Calu3 (cell line): ENCODE results near the gene DEDD2. TPM values are rescaled to one million over a fixed set of nuclear protein-coding genes. Genes with fewer than 3 reads are reported as not detected.

Experiments
- BruUV-seq: library from RNA; stranded (reverse); fragments of 400-500 nt; replicated peaks from 2 replicates; lab custom pipeline; 2021; lab: Mats Ljungman, UMichigan
- CTCF ChIA-PET: fragments of 300-600 bp; sonication (Branson Sonifier 250); formaldehyde crosslinking; loops from one replicate; lab custom pipeline; 2022; ENCODE audit warnings: antibody characterized with exemption; lab: Charles Lee
- DNase-seq: peaks from one replicate; pipeline ENCODE4 v3.0.0; 2022
- H3K27ac Mint-ChIP-seq: one replicate; pipeline ENCODE4 v1.8.0; 2022; ENCODE audit warnings: mixed read lengths; ENCODE audit not compliant: unreplicated experiment
- H3K27me3 Mint-ChIP-seq: one replicate; pipeline ENCODE4 v1.8.0; 2022; ENCODE audit warnings: mixed read lengths; ENCODE audit not compliant: unreplicated experiment
- H3K36me3 Mint-ChIP-seq: one replicate; pipeline ENCODE4 v1.8.0; 2022; ENCODE audit warnings: mild to moderate bottlenecking, moderate library complexity, mixed read lengths; ENCODE audit not compliant: insufficient read depth, unreplicated experiment
- H3K4me1 Mint-ChIP-seq: one replicate; pipeline ENCODE4 v1.8.0; 2022; ENCODE audit warnings: mild to moderate bottlenecking, low read depth, mixed read lengths; ENCODE audit not compliant: unreplicated experiment
- H3K4me3 Mint-ChIP-seq: one replicate; pipeline ENCODE4 v1.8.0; 2022; ENCODE audit warnings: mild to moderate bottlenecking, low read depth, moderate library complexity, mixed read lengths; ENCODE audit not compliant: unreplicated experiment
- H3K9me3 Mint-ChIP-seq: one replicate; pipeline ENCODE4 v1.8.0; 2022; ENCODE audit warnings: low read depth, mixed read lengths; ENCODE audit not compliant: unreplicated experiment
- CTCF ChIP-seq: fragments of 200-600 bp; IDR thresholded peaks from one replicate; pipeline ENCODE4 v1.8.0; 2022; ENCODE audit warnings: antibody characterized with exemption; ENCODE audit not compliant: unreplicated experiment
- intact Hi-C: fragments of 100-400 bp; cut with micrococcal nuclease; formaldehyde crosslinking; loops from one replicate; pipeline ENCODE4 v1.10.0; 2022; ENCODE audit not compliant: unreplicated experiment
- total RNA-seq: library from RNA; stranded (reverse); gene quantifications from 2 replicates; pipeline ENCODE4 v1.2.3, GENCODE V29; 2022

The DEDD2 gene
- total RNA-seq, 1 experiment from 2014 or later: 78.3 TPM

DNA sequence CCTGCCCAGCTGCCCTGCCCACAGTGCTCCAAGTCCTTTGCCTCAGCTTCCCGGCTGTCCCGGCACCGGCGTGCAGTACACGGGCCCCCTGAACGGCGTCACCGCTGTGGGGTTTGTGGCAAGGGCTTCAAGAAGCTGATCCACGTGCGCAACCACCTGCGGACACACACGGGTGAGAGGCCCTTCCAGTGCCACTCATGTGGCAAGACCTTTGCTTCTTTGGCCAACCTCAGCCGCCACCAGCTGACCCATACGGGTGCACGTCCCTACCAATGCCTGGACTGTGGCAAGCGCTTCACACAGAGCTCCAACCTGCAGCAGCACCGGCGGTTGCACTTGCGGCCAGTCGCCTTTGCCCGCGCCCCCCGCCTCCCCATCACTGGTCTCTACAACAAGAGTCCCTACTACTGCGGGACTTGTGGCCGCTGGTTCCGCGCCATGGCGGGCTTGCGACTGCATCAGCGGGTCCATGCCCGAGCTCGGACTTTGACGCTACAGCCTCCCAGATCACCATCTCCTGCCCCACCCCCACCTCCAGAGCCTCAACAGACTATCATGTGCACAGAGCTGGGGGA, 8.3 kb upstream of the DEDD2 start:
- H3K9me3 Mint-ChIP-seq: no peaks in the 10 kb centered on the region
- no peak for DNase-seq
- CTCF ChIA-PET: no interaction called here
- intact Hi-C loops: no loop called here
- peaks cover 14% of the 10 kb centered on the region for H3K4me1 Mint-ChIP-seq
- TF ChIP-seq CTCF: no peak
- H3K36me3 Mint-ChIP-seq: peaks cover 70% of the 10 kb centered on the region
- BruUV-seq: no TSS peak
- no peak overlapping the region for H3K4me3 Mint-ChIP-seq
- no peak overlapping the region for H3K27ac Mint-ChIP-seq
- H3K27me3 Mint-ChIP-seq: no peaks in the 10 kb centered on the region

DNA sequence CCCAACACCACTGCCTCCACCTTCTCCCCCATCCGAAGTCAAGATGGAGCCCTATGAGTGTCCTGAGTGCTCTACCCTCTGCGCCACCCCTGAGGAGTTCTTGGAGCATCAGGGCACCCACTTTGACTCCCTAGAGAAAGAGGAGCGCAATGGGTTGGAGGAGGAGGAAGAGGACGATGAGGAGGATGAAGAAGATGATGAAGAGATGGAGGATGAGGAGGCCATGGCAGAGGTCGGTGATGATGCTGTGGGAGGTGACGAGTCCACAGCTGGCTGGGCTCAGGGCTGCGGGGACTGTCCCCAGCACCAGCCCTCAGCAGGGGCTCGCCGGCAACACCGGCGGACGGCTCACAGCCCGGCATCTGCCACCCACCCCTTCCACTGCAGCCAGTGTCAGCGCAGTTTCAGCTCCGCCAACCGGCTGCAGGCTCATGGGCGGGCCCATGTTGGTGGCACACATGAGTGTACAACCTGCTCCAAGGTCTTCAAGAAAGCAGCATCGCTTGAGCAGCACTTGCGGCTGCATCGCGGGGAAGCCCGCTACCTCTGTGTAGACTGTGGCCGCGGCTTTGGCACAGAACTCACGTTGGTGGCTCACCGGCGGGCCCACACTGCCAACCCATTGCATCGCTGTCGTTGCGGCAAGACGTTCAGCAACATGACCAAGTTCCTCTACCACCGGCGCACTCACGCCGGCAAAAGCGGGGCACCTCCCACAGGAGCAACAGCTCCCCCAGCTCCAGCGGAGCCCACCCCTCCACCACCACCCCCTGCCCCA, 7.7 kb upstream of the DEDD2 start:
- peaks cover 70% of the 10 kb centered on the region for H3K36me3 Mint-ChIP-seq
- TF ChIP-seq CTCF: no peak
- peaks cover 14% of the 10 kb centered on the region for H3K4me1 Mint-ChIP-seq
- H3K27me3 Mint-ChIP-seq: no peaks in the 10 kb centered on the region
- BruUV-seq: no TSS peak
- CTCF ChIA-PET: no interaction called here
- no peak overlapping the region for H3K27ac Mint-ChIP-seq
- no peak for DNase-seq
- no peak overlapping the region for H3K4me3 Mint-ChIP-seq
- intact Hi-C loops: no loop called here
- no peaks in the 10 kb centered on the region for H3K9me3 Mint-ChIP-seq

- no peak for TF ChIP-seq CTCF
- Mint-ChIP-seq H3K4me1 (peaks cover 24% of the 10 kb centered on the region), H3K27me3 (no peaks in the 10 kb centered on the region), H3K9me3 (no peaks in the 10 kb centered on the region), H3K36me3 (peaks cover 62% of the 10 kb centered on the region), H3K4me3 (peak overlapping the region; percentile 95), H3K27ac (peak overlapping the region; percentile 88)
- no TSS peak for BruUV-seq
- DNase-seq: no peak
- CTCF ChIA-PET: interaction anchor here (0.5 kb wide), 1 partner anchor 10 kb away, joined by 4 read pairs; no protein-coding TSS in a partner anchor
- intact Hi-C loops: no loop called here
Measured at GRCh38 chr19:42220751-42221097, 3.2 kb upstream of the DEDD2 start.

DNA sequence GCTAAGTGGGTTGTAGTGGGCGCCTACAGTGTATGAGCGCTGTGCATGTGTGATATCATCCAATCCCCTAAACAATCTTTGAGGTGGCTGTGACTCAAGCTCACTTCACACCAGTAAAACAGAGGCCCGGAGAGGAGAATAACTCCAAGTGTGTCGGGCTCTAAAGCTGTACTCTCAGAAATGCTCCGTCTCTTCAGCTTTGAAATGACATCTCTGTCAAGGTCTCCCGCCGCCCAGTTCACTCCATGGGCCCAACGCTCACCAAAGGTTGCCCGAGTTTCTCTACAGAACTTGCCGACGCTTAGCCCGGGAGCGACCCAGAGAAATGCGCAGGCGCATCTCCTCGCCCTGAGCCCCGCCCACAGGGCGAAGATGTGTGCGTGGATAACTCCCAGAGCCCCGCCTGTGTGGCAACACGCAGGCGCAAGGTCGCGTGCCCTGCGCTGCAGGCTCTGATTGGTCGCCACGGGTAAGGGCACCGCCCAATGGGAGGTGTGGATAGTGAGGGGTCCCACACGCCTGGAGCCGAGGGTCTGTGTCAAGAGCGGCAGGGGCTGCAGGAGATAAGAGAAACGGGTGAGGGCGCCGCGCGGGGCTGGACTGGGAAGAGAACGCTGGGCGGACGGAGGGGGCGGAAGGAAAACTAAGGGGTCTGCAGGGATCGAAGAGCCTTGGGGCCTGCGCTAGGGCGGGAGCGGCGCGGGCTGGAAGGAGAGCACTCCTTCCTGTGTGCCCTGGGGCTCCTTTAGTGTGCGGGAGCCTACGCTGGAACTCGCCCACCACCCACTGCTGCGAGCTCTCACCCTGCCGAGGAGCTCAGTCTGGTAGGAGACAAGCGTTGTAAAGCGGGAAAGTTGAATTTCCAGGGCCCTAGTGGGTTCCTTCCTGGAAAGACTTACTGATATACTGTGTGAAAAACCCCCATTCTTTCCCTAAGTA, 2.6 kb upstream of the DEDD2 start, which contains the start of gene ZNF526:
ZNF526 (plus strand) TSS at position 501 of the 939 bp plus-strand sequence. CDS start 4,092 bp downstream, outside the sequence.
- peak within 1 kb of the TSS; percentile 88 for H3K27ac Mint-ChIP-seq
- H3K36me3 Mint-ChIP-seq: peaks cover 65% of the 10 kb centered on the region
- H3K4me3 Mint-ChIP-seq: peak within 1 kb of the TSS; percentile 95
- H3K27me3 Mint-ChIP-seq: no peaks in the 10 kb centered on the region
- BruUV-seq: TSS peak; percentile 89
- H3K9me3 Mint-ChIP-seq: no peaks in the 10 kb centered on the region
- CTCF ChIA-PET: interaction anchor here (1.8 kb wide), 1 partner anchor 13 kb away, joined by 3 read pairs; no protein-coding TSS in a partner anchor
- intact Hi-C loops: no loop called here
- no peak for TF ChIP-seq CTCF
- H3K4me1 Mint-ChIP-seq: peaks cover 31% of the 10 kb centered on the region
- peak; percentile 98 for DNase-seq
